Fibroblast of pulmonary artery (primary cell): ENCODE results near the gene INIP.

Experiments used
- DNase-seq: peaks from one replicate; pipeline ENCODE4 v3.0.0-alpha.2; 2010; ENCODE audit warnings: low read depth
- H3K4me3 ChIP-seq: replicated peaks from 2 replicates; pipeline ENCODE4 v1.5.1; 2011; ENCODE audit warnings: low read depth, mild to moderate bottlenecking, control low read depth, low read length, moderate library complexity
- CTCF ChIP-seq: IDR thresholded peaks from 2 replicates; pipeline ENCODE4 v1.5.1; 2011; ENCODE audit warnings: mild to moderate bottlenecking, control low read depth, low read length, inconsistent platforms; ENCODE audit errors: missing control alignments

The INIP gene

GRCh38 chr9:112640311-112640710 lies 77.6 kb downstream of the INIP start:
- no peak for DNase-seq
- H3K4me3 ChIP-seq, result no peak overlapping the region
- TF ChIP-seq CTCF, result no peak
